NOMO-1 treated with dmso at 0.1 percent for 144 hours (cell line): ENCODE data around the gene SYCE3.

Experiments used
- DNase-seq: peaks from one replicate; lab custom pipeline; 2025; ENCODE audit not compliant: unreplicated experiment; lab: John Stamatoyannopoulos, UW

The SYCE3 gene

GRCh38 chr22:50600967-50601668, 38.4 kb upstream of the SYCE3 start:
- no peak for DNase-seq

- DNase-seq: no peak
Observed at GRCh38 chr22:50600538-50600937, 37.8 kb upstream of the SYCE3 start, which contains the start of gene MAPK8IP2. TSS of gene MAPK8IP2 (plus strand) at chr22:50600793. CDS start at chr22:50600819, 26 bp downstream.

GRCh38 chr22:50599816-50600455, 37.2 kb upstream of the SYCE3 start:
- DNase-seq: no peak

- DNase-seq: no peak
Observed at GRCh38 chr22:50597097-50597496, 34.4 kb upstream of the SYCE3 start.

- no peak for DNase-seq
Observed at GRCh38 chr22:50595189-50595588, 32.5 kb upstream of the SYCE3 start.

GRCh38 chr22:50587407-50587806, 24.7 kb upstream of the SYCE3 start:
- DNase-seq: no peak

GRCh38 chr22:50586416-50586815, 23.7 kb upstream of the SYCE3 start:
- no peak for DNase-seq

- DNase-seq: no peak
Observed at GRCh38 chr22:50585781-50586180, 23.1 kb upstream of the SYCE3 start.

- DNase-seq: no peak
Observed at GRCh38 chr22:50585238-50585637, 22.5 kb upstream of the SYCE3 start.

GRCh38 chr22:50584106-50585096, 21.7 kb upstream of the SYCE3 start:
- no peak for DNase-seq

GRCh38 chr22:50583294-50583861, 20.7 kb upstream of the SYCE3 start:
- DNase-seq: no peak

- DNase-seq: peak; percentile 99
Observed at GRCh38 chr22:50582493-50583293, 20.0 kb upstream of the SYCE3 start, which contains the start of gene CHKB. TSS of gene CHKB (minus strand) at chr22:50582849. CDS start at chr22:50582781, 68 bp downstream.

GRCh38 chr22:50581950-50582492, 19.3 kb upstream of the SYCE3 start:
- DNase-seq: no peak

GRCh38 chr22:50581031-50581949, 18.6 kb upstream of the SYCE3 start:
- DNase-seq: no peak

- DNase-seq: no peak
Observed at GRCh38 chr22:50579752-50580151, 17.0 kb upstream of the SYCE3 start.

GRCh38 chr22:50578776-50579310, 16.1 kb upstream of the SYCE3 start:
- DNase-seq: no peak

GRCh38 chr22:50577987-50578775, 15.5 kb upstream of the SYCE3 start, which contains the start of gene CPT1B:
TSS of gene CPT1B (minus strand) at chr22:50578427. CDS start at chr22:50577915, 512 bp downstream.
- no peak for DNase-seq

- DNase-seq: no peak
Observed at GRCh38 chr22:50577697-50577986, 14.9 kb upstream of the SYCE3 start.
